Measurements from ENCODE around the gene ASB4.

GRCh38 chr7:95441042-95441823 is 44.5 kb upstream of the ASB4 start:
- no peak for TF ChIP-seq CTCF (IDR thresholded peaks at IDR 0.05 in 8 of 11, conservative IDR thresholded peaks at IDR 0.05 in 3 of 11)
- TF ChIP-seq POLR2AphosphoS5 (IDR thresholded peaks at IDR 0.05) = no peak

Data from spleen (tissue), 7 donors.